GM12875 (cell line): ENCODE results near the gene CATSPERD.

Source experiments
- H3K4me3 ChIP-seq: one replicate; pipeline ENCODE4 v1.5.1; 2011; ENCODE audit warnings: low read depth, low read length, control low read depth
- CTCF ChIP-seq: IDR thresholded peaks from 2 replicates; pipeline ENCODE4 v1.5.1; 2011; ENCODE audit warnings: low read depth, mild to moderate bottlenecking, control low read depth, inconsistent platforms, low read length, moderate library complexity, borderline replicate concordance; ENCODE audit not compliant: insufficient read depth

Gene CATSPERD

DNA sequence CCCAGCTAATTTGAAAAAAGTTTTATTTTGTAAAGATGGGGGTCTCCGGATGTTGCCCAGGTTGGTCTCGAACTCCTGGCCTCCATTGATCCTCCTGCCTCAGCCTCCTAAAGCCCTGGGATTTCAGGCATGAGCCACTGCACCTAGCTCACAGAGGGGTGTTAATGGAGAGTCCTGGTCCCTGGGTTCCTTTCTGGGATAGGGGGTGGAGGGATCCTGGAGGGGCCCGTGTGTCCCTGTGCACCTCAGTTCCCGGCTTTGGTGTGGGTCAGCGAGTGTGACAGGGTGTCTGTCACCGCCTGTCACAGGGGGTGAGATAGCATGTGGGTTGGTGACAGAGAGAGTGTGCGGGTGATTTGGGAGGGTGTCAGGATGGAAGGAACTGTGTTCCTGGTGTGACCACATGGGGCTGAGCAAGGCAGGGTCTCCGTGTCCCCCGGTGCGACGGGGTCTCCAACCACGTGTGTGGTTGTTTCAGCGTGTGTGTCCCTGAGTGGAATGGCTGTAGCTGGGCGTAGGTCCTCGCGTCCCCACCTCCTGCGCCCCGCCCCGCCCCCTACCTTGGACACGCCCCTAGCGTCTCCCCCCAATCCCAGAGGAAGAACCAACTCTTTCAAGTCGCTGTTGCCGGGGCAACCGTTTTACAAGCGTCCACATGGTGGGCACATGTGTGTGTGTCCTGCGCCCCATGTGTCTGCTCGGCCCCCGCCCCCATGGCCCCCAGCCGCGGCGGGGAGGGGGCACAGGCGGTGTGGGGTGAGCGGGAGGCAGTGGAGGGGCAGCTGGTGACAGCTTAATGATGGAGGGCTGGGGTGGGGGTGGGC, 81.6 kb downstream of the CATSPERD start:
- H3K4me3 ChIP-seq = no peak overlapping the region
- TF ChIP-seq CTCF = no peak

DNA sequence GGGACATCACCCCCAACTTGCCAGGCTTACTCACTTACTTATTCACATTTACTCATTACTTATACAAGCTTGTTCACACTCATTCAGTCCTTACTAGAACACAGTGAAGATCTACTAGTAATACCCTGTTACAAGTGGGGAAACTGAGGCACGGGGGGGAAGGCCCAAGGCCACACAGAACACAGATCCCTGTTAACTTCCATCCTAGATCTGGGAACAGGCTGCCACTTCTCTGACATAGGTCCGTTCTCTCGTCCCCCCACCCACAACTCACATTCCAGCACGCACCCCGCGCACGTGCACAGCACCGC, 83.0 kb downstream of the CATSPERD start:
- no peak for TF ChIP-seq CTCF
- H3K4me3 ChIP-seq = no peak overlapping the region

DNA sequence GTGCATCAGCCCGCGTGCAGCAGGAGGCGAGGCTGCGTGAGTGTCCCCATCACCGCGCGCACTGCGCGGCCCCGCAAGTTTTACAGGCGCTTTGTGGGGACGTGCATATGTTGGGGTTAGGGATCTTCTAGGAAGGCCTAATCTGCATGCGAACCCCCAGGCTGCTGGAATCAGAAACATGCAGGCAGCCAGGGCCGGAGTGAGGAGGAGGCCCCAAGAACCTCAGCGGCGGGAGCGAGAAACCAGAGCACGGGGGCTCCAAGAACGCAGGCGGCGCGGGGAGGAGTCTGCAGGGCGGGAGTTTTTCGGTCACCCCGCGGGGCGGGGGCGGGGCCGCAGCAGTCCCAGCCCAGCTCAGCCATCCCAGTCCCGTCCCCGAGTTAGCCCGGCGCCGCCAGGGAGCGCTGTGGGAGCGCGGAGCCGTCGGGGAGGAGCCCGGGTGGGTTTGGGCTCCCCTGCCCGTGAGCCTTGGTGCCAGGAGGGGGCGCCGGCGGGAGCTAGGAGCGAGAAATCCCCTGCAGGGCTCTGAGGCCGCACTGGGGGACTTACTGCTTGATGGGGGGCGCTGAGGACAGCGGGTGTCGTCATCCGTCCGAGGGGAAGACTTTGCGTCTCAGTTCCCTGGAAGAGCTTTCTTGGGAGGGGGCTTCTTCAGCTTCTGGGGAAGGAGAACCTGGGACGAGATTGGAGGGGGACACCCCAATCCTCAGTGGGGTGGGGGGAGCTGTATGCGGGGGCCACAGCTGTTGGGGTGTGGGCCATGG, 83.5 kb downstream of the CATSPERD start:
- H3K4me3 ChIP-seq = no peak overlapping the region
- peak; percentile 98 for TF ChIP-seq CTCF

DNA sequence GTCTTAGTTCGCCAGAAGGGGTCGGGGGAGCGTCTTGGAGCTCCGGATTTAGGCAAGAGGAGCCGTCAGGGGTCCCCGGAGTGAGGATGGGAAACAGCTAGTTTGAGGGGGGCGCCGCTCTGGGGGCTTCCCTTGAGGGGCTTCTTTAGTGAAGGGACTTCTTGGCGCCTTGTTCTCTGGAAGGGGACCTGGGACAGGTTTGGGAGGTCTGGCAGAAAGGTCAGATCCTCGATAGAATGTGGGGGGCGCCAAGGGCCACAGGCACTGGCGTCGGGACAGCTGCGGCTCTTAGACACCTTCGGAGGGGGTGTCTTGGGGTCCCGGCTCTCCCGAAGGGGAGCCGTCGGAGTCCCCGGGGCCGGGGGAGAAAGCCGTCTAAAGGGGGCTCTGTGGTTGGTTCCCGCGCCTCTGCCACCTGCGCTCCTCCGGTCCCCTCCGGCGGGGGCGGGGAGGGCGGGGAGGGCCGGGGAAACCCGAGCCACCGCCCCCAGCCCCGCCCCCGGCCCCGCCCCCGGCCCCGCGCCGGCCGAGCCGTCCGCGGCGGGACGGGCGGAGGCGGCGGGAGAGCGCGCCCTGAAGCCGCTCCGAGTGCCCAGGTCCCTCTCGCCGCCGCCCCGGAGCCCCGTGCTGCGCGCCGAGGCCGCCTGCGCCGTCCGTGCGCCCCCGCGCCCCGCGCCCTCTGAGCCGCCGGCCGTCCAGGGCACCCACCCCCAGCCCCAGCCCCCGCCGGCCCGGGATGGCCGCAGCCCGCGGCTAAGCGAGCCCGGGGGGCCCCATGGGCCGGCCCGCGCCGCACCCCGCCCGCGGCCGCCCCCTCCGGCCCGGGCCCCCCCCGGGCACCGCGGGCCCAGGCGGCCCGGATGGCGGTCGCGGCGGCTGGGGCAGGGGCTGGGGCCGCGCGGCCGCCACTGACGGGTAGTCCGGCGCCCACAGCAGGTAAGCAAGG, 84.4 kb downstream of the CATSPERD start, which contains the start of gene NRTN:
Gene NRTN (plus strand): TSS at position 552 of the 946 bp plus-strand sequence. CDS start 19,099 bp downstream, outside the sequence.
- no peak within 1 kb of the TSS for H3K4me3 ChIP-seq
- no peak for TF ChIP-seq CTCF

DNA sequence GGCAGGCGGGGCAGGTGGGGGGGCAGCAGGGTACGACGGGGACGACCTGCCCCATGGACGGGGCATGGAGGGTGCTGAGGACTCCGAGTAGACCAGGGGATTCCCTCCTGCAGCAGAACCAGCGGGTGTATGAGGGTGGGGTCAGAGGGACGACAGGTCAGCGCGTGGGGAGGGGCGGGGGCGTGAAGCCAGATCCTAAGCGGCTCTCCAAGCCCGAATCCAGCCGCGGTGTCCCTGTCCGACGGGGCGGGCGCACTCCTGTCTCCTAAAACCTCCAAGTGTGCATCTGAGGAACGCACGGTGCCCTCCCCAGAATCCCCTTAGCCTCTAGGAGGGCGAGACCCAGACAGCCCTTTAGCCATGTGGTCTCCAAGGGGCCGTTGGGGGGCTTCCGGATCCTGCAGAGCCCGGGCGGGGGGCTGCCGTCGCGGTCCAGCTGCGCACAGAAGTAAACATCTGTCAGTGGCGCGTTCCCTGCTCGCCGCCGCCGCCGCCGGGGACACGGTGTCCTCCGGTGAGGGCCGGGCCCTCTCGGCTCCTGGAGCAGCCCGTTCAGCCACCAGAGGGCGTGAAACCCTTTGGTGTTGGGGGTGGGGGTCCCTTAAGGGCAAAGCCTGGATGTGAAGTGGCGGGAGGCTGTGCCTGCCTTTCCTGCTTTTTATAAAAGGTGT, 85.2 kb downstream of the CATSPERD start:
- TF ChIP-seq CTCF = peak; percentile 61
- no peak overlapping the region for H3K4me3 ChIP-seq

GRCh38 chr19:5806133-5806489, 85.7 kb downstream of the CATSPERD start:
- no peak for TF ChIP-seq CTCF
- H3K4me3 ChIP-seq = no peak overlapping the region
